Mammary epithelial cell (primary cell): ENCODE results near the gene PPP1R12A.

Experiments used
- CTCF ChIP-seq, 2 donors: IDR thresholded peaks in 1 of 2; conservative IDR thresholded peaks in 1 of 2; 2 replicates each; pipeline ENCODE4 v1.5.1; 2011 to 2012; ENCODE audit warnings: inconsistent platforms in 2 of 2, low read length in 2 of 2, mild to moderate bottlenecking in 2 of 2, control low read depth in 1 of 2, low read depth in 1 of 2; ENCODE audit not compliant: insufficient read depth in 1 of 2; ENCODE audit errors: extremely low read depth in 1 of 2
- EZH2 ChIP-seq: IDR thresholded peaks from 2 replicates; pipeline ENCODE4 v1.6.1; 2012; ENCODE audit warnings: low read length, inconsistent platforms, borderline replicate concordance

- TF ChIP-seq EZH2 (no peak), CTCF (conservative IDR thresholded peaks at IDR 0.05 in 1 of 2, IDR thresholded peaks at IDR 0.05 in 1 of 2; ENCODE audit: extremely low read depth in 1 of 2, insufficient read depth in 1 of 2, low read depth in 1 of 2, low read length in 2 of 2) (no peak)
These were observed 20.7 kb upstream of the PPP1R12A start for GRCh38 chr12:79955561-79955960.
